Cardiac fibroblast (primary cell): ENCODE measurements around the gene GRB7.

Experiments
- DNase-seq, 2 donors: peaks; one replicate each; pipeline versions ENCODE4 v3.0.0 to v3.0.0-alpha.2; 2010; ENCODE audit warnings: low read depth in 2 of 2
- H3K4me3 ChIP-seq, 2 donors: replicated peaks in 1 of 2; 1 replicate in 1 of 2; 2 replicates in 1 of 2; pipeline ENCODE4 v1.5.1; 2011; ENCODE audit warnings: low read depth in 2 of 2, low read length in 2 of 2, mild to moderate bottlenecking in 2 of 2, moderate library complexity in 1 of 2
- CTCF ChIP-seq: IDR thresholded peaks from one replicate; pipeline ENCODE4 v1.5.1; 2011; ENCODE audit warnings: low read depth, mild to moderate bottlenecking, low read length, inconsistent platforms

Gene GRB7

DNA sequence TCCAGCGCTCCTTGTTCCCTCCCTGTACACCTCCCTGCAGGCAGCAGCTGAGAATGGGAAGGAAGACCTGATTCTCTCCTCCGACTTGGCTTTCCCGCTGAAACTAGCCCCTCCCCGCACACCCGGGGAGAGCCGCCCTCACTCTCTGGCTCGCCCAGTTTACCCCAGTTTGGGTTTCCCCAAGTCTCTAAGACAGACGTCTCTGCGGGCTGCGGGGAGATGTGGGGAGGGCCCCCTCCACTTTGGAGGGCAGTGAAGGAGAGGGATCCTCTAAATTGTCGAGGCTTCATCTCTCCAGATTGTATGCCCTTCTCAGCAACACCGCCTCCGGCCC lies 797 bp downstream of the GRB7 start:
- H3K4me3 ChIP-seq, result no peak overlapping the region
- TF ChIP-seq CTCF, result no peak
- DNase-seq, result no peak

DNA sequence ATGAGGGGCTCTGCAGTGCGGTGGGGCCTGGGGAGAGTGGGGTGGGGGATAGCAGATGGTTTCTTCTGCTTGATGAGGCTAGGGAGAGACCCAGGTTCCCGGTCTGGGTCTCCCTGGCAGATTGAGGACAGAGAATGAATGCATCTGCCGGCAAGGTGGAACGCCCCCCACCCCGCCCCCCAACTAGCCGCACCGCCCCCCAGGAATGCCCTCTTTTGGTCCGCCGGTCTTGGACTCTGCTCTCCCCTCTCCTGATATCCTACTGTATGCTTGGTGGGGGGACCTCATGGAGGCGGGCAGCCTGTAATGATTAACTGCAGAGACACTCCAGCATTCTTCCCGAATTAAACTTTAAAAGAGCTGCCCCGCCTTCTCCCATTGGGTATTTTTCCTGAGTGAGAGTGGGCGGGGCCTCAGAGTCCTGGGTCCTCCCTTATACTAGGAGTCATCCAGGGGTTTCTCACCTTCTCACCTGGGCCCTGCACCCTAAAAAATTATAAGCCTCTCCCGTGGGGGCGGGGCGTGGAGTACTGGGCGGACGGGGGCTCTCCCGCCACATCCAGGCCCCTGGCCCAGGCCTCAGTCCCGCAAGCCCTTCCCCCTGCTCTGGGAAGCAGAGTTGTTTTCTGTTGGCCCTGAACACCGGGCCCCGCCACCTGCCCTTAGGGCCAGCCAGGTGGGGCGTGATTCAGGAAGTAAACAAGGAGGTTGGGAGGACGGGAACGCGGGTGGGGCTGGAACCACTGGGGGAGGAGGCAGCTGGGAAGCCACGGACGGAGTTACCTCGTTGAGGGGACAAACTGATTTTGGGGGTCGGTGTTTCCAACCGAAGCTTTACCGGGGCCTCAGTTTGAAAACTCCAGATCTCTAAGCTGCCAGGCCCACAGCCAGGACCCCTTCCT lies 1.5 kb downstream of the GRB7 start:
- DNase-seq, result peak; percentile 16 to 23
- no peak for TF ChIP-seq CTCF
- no peak overlapping the region for H3K4me3 ChIP-seq

DNA sequence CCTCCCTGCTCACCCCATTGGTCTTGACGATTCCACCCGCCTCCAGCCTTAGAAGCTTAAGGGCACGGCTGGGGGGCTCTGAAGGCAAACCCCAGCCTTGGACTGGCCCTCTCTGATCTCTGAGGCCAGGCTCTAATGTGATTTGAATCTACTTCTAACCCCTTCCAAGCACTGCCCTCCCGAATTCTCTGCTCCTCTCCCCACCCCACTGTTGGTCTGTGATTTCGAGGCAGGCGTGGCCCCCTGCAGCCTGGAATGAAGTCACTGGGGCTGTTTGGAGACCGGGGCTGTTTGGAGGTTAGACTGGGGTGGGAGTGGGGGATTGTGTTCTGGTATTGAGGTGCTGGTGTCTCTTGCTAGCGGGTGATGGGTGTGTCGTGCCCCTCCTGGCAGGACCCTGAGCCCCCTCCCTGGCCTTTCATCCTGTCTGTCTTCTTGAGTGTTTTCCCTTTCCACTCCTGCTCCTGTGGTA lies 2.2 kb downstream of the GRB7 start:
- DNase-seq, result peak in 1 of 2 donors; percentile 13
- H3K4me3 ChIP-seq, result no peak overlapping the region
- TF ChIP-seq CTCF, result no peak

- no peak for TF ChIP-seq CTCF
- DNase-seq, result peak; percentile 50 to 79
- no peak overlapping the region for H3K4me3 ChIP-seq
Measured at GRCh38 chr17:39740357-39741111, 2.8 kb downstream of the GRB7 start.

DNA sequence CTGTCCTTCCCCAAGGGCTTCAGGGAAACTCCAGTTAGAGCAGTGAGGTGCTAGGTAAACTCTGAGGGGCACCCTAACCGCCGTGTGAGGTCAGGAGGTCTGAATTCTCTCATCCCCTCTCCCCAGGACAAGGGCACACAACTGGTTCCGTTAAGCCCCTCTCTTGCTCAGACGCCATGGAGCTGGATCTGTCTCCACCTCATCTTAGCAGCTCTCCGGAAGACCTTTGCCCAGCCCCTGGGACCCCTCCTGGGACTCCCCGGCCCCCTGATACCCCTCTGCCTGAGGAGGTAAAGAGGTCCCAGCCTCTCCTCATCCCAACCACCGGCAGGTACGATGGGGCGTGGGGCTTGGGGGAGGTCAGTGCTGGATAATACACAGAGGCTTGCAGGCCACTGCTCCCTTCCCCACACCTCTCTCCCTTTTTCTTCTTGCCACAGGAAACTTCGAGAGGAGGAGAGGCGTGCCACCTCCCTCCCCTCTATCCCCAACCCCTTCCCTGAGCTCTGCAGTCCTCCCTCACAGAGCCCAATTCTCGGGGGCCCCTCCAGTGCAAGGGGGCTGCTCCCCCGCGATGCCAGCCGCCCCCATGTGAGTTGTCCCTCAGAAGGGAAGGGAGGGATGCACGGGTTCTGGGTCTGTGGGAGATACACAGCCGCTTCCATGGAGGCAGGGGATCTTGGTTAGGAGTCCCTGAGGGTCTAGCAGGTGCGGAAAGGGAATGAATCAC lies 4.6 kb downstream of the GRB7 start:
- TF ChIP-seq CTCF, result no peak
- H3K4me3 ChIP-seq, result no peak overlapping the region
- no peak for DNase-seq

DNA sequence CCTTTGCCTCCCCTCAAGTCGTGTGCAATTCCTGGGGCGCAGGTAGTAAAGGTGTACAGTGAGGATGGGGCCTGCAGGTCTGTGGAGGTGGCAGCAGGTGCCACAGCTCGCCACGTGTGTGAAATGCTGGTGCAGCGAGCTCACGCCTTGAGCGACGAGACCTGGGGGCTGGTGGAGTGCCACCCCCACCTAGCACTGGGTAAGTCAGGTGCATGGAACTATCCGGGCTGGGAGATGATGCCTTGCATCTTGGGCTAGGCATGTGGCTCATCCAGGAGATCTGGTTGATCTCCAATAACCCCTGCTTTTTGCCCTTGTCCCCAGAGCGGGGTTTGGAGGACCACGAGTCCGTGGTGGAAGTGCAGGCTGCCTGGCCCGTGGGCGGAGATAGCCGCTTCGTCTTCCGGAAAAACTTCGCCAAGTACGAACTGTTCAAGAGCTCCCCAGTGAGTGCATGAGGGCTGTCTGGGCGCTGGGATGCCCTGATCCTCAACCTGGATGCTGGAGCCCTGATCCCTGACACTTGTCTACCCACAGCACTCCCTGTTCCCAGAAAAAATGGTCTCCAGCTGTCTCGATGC lies 5.2 kb downstream of the GRB7 start:
- no peak for TF ChIP-seq CTCF
- DNase-seq, result no peak
- no peak overlapping the region for H3K4me3 ChIP-seq
